Spleen (tissue), 7 donors: ENCODE results near the gene TBX10.

ENCODE experiments used
- CTCF ChIP-seq, 11 experiments: fragments of 200-600 bp in 7 of 11; fragments of 450-650 bp in 4 of 11; sonication (generic) in 4 of 11; IDR thresholded peaks in 8 of 11; conservative IDR thresholded peaks in 3 of 11; 1 replicate in 7 of 11; 2 replicates in 4 of 11; pipeline versions ENCODE4 v1.4.0 to v1.8.0; 2016 to 2021; ENCODE audit warnings: antibody characterized with exemption in 11 of 11, inconsistent platforms in 4 of 11, mild to moderate bottlenecking in 1 of 11
- POLR2A ChIP-seq, 3 donors: fragments of 450-650 bp; IDR thresholded peaks; one replicate each; pipeline ENCODE4 v1.5.1; 2017; ENCODE audit warnings: antibody characterized with exemption in 3 of 3, mild to moderate bottlenecking in 1 of 3
- donor health status: DM: no; HTN: no; CAD: no; lungs with moderate emphysema.
- donor health status: DM: no; HTN: no; CAD: no.
- donor health status: DM: no; HTN: no; CAD: no.

DNA sequence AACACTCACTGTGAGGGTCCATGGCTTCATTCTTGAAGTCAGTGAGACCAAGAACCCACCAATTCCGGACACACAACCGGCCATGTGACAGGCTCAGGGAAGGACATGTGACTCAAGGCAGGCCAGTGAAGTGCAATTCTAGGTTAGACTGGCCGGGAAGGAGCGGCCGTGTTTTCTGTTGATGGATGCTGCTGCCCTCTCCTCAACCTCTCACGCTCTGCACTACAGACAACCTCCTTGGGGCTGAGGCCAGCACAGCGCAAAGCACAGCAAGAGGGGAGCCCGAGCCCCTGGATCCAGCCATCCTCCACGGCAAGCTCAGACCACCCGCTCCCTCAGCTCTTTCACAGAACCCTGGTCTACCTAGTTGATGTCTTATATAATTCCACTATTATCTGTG, 12.6 kb downstream of the TBX10 start:
- TF ChIP-seq CTCF (IDR thresholded peaks at IDR 0.05 in 8 of 11, conservative IDR thresholded peaks at IDR 0.05 in 3 of 11) (no peak), POLR2A (IDR thresholded peaks at IDR 0.05) (no peak)
